GM19099 (cell line): ENCODE results near the gene SNRPD2.
A peak's percentile ranks its signal among the peaks of the same experiment; 100 is the strongest.

Experiments used
- POLR2A ChIP-seq: IDR thresholded peaks from 3 replicates; pipeline ENCODE4 v1.6.1; 2011; ENCODE audit warnings: low read depth; ENCODE audit not compliant: insufficient read length; ENCODE audit errors: extremely low read depth

The SNRPD2 gene

GRCh38 chr19:45711851-45712698 lies 20.3 kb upstream of the SNRPD2 start:
- no peak for TF ChIP-seq POLR2A

DNA sequence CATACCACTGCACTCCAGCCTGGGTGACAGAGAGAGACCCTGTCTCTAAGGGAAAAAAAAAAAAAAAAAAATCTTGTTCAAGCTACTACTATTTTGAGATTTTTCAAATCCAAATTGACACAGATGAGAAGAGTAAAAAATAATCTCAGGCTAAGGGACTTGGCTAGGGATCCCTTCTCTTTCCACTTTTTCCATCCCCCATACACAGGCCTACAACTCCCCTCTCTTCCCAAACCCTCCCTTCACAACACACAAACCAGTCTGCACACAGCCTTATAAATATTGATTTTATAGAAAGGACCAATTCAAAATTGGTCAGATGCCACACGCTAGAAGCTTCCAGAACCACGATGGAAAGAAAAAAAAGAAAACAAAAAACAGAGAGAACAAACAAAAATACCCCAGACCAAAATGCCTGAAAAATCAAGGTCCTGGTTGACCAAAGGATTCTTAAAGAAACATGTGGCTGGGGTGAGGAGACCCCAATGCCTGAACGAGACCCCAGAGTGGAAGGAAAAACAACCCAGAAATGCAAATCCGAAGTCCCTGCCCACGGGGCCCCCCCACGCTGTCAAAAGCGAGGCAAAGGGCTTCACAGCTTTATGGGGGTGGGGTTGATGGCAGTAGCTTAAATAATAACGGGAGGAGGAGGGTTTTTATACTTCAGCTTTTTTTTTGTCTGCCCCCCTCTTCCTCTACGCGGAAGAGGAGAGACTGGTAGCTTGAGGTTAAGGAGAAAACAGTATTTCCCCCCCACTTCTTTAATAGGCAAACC lies 18.8 kb upstream of the SNRPD2 start:
- TF ChIP-seq POLR2A, result no peak

GRCh38 chr19:45705710-45706415 lies 14.1 kb upstream of the SNRPD2 start:
- TF ChIP-seq POLR2A, result no peak

DNA sequence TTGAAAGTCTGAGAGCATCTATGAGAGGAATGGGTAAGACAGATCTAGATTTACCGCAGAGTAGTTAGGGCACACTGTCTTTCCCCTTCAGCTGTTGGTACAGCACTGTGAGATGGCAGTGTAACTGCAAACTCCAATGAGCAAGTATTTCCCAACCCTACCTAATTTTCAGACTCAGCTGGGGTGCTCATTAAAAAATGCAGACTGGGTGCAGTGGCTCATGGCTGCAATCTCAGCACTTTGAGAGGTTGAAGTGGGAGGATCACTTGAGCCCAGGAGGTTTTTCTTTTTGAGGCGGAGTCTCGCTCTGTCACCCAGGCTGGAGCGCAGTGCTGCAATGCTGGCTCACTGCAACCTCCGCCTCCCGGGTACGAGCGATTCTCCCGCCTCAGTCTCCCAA lies 13.4 kb upstream of the SNRPD2 start:
- no peak for TF ChIP-seq POLR2A

- no peak for TF ChIP-seq POLR2A
These were observed 9.9 kb upstream of the SNRPD2 start for GRCh38 chr19:45701676-45702075.

DNA sequence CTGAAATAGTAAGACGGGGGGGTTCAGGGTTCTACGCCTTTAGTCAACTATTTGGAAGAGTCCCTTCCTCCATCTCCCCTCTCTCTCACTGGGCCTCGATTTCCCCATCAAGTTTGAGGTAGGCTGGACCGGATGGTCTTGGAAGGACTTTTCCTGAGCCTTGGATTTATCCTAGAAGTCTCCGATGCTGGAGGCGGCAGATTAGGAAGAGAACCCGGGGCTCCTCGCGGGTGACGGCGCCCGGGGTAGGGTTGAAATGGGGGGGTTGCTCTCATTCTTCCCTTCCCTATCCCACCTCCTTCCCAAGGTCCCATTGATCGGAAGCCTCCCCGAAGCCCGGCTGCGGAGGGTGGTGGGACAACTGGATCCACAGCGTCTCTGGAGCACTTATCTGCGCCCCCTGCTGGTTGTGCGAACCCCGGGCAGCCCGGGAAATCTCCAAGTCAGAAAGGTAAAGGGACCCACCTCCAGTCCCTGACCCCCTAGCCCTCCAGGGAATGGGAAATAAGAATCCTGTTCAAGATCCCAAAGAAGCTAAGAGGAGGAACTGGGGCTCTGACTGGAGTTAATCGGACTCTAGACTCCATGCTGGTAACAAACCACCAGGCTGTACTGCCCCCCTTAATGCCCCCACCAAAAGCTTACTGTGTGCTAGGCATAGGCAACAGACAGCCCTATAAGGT lies 1.5 kb upstream of the SNRPD2 start:
- no peak for TF ChIP-seq POLR2A

DNA sequence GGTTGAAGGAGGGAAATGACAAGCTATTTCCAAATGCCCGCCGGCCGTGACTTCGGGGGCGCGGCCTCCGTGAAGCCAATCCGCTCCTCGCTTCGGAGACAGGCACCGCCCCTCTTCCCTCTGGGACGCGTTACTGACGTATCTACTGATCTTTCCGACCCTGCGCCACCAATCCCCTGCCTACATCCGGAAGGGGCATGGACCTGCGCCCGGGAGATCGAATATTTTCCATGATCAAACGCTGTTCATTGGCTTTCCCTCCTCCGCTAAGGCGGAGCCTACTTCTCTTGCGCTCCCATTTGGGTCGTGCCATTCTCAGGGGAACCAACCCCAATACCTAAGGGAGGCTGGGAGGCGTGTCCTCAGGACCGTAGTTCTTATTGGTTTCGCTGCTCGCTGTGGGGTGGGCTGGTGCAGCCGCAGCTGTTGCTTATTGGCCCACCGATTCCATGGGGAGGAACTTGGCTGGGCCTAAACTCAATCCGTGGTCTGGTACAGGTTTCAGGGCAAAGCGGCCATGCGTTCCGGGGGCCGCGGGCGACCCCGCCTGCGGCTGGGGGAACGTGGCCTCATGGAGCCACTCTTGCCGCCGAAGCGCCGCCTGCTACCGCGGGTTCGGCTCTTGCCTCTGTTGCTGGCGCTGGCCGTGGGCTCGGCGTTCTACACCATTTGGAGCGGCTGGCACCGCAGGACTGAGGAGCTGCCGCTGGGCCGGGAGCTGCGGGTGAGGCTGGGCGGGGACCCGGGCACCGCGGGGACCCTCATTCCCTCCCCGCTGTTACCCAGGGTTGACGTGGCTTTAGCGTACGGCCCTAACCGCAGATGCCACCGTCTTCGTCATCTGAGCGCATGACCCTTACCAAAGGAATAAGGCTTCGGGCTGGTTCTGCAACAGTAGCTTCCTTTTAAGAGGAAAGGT lies 693 bp upstream of the SNRPD2 start, which contains the start of gene QPCTL:
TSS of gene QPCTL (plus strand) at position 480 of the 919 bp plus-strand sequence. CDS start at position 518, 38 bp downstream.
- peak; percentile 93 for TF ChIP-seq POLR2A

GRCh38 chr19:45687599-45687998 lies 4.2 kb downstream of the SNRPD2 start:
- no peak for TF ChIP-seq POLR2A

DNA sequence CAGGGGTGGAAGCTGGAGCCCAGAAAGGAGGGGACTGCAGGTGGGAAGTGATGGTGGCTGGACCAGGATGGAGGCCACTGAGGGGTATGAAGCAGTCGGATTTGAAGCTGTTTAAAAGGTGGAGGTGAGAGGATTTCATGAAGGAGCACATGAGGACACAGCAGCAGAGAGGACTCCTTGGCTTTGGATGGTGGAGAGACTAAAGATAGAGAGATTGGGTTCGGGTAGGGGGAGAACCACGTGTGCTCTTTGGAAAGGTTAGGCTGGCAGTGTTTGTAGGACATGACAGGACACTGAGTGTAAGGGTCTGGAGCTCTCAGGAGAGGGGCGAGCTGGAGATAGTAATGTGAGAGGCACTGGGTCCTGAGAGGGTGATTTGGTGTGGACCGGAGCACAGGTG lies 8.8 kb downstream of the SNRPD2 start:
- TF ChIP-seq POLR2A, result no peak

DNA sequence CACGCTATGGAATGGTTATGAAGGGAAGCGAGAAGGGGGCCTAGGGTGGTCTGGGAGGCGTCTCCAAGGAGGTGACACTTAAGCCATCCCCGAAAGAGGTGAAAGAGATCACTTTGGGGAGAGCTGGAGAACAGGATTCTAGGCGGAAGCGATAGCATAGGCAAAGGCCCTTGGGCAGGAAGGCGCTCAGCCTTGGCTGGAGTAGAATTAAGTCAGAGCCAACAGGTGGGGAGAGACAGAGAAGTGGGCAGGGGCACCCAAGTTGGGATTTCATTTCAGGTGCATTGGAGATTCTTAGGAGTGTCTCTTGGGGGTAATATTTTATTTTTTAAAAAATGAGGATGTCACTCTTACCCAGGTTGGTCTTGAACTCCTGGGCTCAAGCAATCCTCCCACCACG lies 9.6 kb downstream of the SNRPD2 start:
- TF ChIP-seq POLR2A, result no peak

DNA sequence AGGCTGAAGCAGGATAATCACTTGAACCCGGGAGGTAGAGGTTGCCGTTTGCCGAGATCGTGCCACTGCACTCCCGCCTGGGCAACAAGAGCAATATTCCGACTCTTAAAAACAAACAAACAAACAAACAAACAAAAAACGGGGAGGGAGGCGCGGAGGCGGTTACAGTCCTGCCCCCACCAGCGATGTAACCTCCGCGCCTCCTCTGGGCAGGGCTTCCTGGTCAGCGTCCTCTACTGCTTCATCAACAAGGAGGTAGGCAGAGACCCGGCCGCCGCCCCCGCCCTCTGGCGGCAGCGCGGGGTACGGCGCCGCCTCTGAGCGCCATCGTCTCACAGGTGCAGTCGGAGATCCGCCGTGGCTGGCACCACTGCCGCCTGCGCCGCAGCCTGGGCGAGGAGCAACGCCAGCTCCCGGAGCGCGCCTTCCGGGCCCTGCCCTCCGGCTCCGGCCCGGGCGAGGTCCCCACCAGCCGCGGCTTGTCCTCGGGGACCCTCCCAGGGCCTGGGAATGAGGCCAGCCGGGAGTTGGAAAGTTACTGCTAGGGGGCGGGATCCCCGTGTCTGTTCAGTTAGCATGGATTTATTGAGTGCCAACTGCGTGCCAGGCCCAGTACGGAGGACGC lies 10.2 kb downstream of the SNRPD2 start:
- TF ChIP-seq POLR2A, result no peak

- no peak for TF ChIP-seq POLR2A
These were observed 14.2 kb downstream of the SNRPD2 start for GRCh38 chr19:45677351-45678230.
